HUES64 (cell line): ENCODE data around the gene PIAS4.
"Not testable (repeated sequence)": the region's sequence is repeated elsewhere in the genome, so short reads cannot be mapped to it uniquely, and the experiment has no call there.

Experiments used
- H3K27ac ChIP-seq: 2 replicates; pipeline ENCODE4 v1.7.0; 2013; ENCODE audit warnings: low read depth, low read length, inconsistent platforms
- H3K27me3 ChIP-seq: 2 replicates; pipeline ENCODE4 v1.6.1; 2013; ENCODE audit warnings: mild to moderate bottlenecking, low read length; ENCODE audit not compliant: insufficient read depth
- H3K36me3 ChIP-seq: 2 replicates; pipeline ENCODE4 v1.6.1; 2013; ENCODE audit warnings: mild to moderate bottlenecking, low read length; ENCODE audit not compliant: insufficient read depth
- H3K4me1 ChIP-seq: 2 replicates; pipeline ENCODE4 v1.6.1; 2013; ENCODE audit warnings: mild to moderate bottlenecking, low read length, moderate library complexity; ENCODE audit not compliant: insufficient read depth
- H3K4me3 ChIP-seq: 2 replicates; pipeline ENCODE4 v1.5.1; 2013; ENCODE audit warnings: mild to moderate bottlenecking, low read length, moderate library complexity
- H3K9ac ChIP-seq: 2 replicates; pipeline ENCODE4 v1.6.1; 2013; ENCODE audit warnings: mild to moderate bottlenecking, low read depth, low read length
- H3K9me3 ChIP-seq: 2 replicates; pipeline ENCODE4 v1.6.1; 2013; ENCODE audit warnings: low read depth, low read length; ENCODE audit not compliant: insufficient read depth
- WGBS: fragments of 150-250, 120-280 bp; methylation state at CpG from one replicate; pipeline ENCODE4 v1.1.7; 2013; ENCODE audit warnings: missing lambda C conversion rate; 5-methylcytosine and 5-hydroxymethylcytosine counted together

PIAS4 gene

DNA sequence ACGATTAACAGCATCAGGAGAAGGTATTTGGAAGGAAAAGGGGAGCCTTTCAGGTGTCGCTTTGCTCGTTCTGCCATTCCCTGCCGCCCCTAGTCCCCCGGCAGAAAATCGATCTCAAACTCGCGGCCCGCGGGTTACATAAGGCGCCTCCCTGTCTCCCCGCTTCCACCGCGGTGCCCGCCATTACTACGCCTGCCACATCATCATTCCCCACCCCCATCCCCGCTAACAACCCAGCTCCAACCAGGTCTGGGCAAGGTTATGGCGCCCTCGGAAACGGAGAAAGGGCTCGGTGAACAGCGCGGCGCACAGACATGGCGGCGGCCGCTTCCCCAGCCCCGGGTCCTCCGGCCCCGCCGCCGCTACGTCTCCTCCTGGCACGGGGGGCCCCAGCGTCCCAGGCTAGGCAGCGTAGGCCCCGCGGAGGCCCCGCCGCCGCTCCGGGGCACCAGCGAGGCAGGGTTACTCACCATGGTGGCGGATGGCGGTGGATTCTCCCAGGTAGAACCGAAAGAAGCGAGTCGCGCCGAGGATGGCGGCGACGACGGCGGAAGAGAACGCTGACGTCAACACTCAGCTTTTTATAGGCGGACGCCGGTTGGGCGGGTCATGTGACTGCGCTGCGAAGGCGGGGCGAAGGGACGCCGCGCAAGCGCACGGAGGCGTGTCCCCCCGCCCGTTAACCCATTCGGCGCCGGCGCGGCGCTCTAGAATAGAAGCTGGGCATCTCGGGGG is 22.5 kb upstream of the PIAS4 start, which contains the start of gene EEF2:
TSS of gene EEF2 (minus strand) at position 556 of the 735 bp plus-strand sequence. CDS start at position 473, 83 bp downstream.
- peaks cover 47% of the 10 kb centered on the region for H3K36me3 ChIP-seq

DNA sequence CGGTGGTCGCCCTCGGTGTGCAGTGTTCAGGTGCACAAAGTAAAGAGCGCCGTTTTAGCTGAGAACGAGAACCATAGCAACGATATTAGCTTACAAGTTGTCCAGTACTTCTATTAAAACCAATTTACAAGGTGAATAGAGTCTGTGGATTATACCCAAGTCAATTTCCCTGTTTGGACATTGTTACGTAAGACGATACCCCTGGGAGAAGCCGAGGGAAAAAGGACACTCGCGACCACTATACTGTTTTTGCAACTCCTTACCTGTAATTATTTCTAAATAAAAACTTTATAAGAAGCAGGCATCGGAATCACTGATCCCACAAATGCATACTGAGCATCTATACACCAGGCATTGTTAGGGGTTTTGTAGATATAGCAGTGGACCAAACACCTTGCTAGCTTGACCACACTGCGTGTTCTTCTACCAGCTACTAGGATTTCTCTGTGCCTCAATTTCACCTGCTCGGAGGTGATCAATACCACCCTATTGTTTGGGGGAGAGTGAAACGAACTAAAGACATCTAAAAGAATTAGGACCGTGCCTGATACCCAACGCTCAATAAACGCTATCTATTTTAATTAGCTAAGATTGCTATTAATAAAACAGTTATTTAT is 21.8 kb upstream of the PIAS4 start:
- Histone ChIP-seq H3K27ac (no peak overlapping the region; the same call in 1 of the 2 replicates), H3K4me3 (peak overlapping the region; percentile 100), H3K36me3 (peaks cover 40% of the 10 kb centered on the region), H3K4me1 (peaks cover 18% of the 10 kb centered on the region), H3K9me3 (no peaks in the 10 kb centered on the region), H3K27me3 (no peaks in the 10 kb centered on the region), H3K9ac (no peak overlapping the region)
- 4% methylated on average over 13 of the region's 19 CpGs for WGBS

More for the DNA sequence above, 22.5 kb upstream of the PIAS4 start, which contains the start of gene EEF2:
- Histone ChIP-seq H3K27ac (peak within 1 kb of the TSS; percentile 95), H3K9ac (peak within 1 kb of the TSS; percentile 100), H3K27me3 (no peaks in the 10 kb centered on the region), H3K9me3 (no peaks in the 10 kb centered on the region), H3K4me3 (peak within 1 kb of the TSS; percentile 100), H3K4me1 (peaks cover 18% of the 10 kb centered on the region)
- under 1% methylated on average over 80 of the region's 80 CpGs for WGBS

DNA sequence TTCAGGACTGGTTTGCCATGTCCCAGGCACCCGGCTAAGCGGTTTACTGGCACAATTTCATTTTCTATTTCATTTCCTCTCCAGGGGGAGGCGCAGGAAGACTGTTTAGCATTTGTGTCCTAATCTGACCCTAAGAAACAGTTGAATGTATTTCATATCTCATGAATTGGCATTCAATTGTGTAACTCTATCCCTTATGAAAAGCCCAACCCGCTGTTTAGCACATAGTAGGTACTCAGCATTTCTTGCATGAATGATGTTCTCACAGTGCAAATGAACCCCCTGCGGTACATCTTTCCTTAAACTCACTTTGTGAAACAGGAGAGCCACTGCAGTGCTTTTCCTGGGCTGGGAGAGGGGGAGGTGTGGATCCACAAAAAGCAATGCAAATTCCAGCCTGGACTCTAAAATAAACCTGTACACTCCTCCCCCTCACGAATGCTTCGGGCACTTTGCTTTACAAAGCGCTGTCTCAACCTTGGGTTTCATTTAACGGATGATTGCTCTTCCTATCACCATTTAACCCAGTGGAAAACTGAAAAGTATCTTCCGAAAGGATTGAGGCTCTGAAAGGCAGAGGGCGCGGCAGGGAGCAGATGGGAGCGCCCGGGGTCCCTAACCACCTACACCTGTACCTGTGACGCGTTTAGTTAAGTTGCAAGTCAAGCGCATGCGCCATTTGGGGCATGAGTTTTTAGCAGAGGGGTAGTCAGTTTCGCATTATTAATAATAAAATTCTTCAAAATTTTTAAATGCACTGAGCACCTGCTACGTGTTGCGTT is 21.1 kb upstream of the PIAS4 start:
- H3K27ac ChIP-seq = peak overlapping the region; percentile 79; the same call in 1 of the 2 replicates
- H3K27me3 ChIP-seq = no peaks in the 10 kb centered on the region
- peak overlapping the region; percentile 100 for H3K4me3 ChIP-seq
- H3K9ac ChIP-seq = peak overlapping the region; percentile 20; the same call in 1 of the 2 replicates
- H3K36me3 ChIP-seq = peaks cover 33% of the 10 kb centered on the region
- no peaks in the 10 kb centered on the region for H3K9me3 ChIP-seq
- WGBS = 3% methylated on average over 19 of the region's 21 CpGs
- peaks cover 18% of the 10 kb centered on the region for H3K4me1 ChIP-seq

DNA sequence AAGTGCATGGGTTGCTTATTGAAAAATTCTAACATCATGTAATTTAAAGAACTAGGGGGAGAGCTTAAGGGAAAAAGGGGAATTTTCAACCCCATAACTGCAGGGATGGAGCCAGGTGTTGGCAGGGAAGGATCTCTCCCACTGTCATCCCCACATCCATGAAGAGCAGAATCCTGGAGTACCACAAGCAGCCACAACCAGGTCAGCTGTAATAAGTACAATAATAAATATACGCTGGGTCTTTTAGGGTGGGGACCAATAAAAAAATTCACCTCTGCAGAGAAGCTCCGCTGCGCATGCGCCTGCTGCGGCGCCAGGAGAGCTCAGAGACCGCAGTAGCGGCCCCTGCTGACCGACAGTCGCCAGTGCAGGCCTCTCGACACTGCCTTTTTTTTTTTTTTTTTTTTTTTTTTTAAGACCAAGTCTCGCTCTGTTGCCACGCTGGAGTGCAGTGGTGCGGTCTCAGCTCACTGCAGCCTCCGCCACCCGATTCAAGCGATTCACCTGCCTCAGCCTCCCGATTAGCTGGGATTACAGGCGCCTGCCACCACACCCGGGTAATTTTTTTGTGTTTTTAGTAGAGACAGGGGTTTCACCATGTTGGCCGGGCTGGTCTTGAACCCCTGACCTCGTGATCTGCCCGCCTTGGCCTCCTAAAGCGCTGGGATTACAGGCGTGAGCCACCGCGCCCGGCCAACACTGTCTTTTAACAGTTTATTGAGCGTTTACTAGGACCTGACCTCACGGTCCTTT is 19.7 kb upstream of the PIAS4 start:
- no peaks in the 10 kb centered on the region for H3K9me3 ChIP-seq
- 0 out of 2 replicates have a peak overlapping the region, but pooled peaks have one; percentile 17 for H3K9ac ChIP-seq
- peaks cover 18% of the 10 kb centered on the region for H3K4me1 ChIP-seq
- H3K4me3 ChIP-seq = peak overlapping the region; percentile 100
- no peak overlapping the region for H3K27ac ChIP-seq
- WGBS = 16% methylated on average over 30 of the region's 30 CpGs
- peaks cover 20% of the 10 kb centered on the region for H3K36me3 ChIP-seq
- H3K27me3 ChIP-seq = no peaks in the 10 kb centered on the region

DNA sequence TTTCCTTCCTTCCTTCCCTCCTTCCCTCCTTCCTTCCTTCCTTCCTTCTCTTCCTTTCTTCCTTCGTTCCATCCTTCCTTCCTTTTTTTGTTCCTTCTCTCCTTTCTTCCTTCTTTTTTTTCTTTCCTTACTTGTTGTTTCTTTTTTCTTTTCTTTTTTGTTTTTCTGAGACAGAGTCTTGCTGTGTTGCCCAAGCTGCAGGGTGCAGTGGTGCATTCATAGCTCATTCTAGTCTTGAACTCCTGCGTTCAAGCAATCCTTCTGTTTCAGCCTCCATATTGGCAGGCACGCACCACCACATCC is 16.8 kb upstream of the PIAS4 start:
- H3K4me1 ChIP-seq = peaks cover 9% of the 10 kb centered on the region
- no peaks in the 10 kb centered on the region for H3K9me3 ChIP-seq
- H3K36me3 ChIP-seq = no peaks in the 10 kb centered on the region
- H3K27me3 ChIP-seq = no peaks in the 10 kb centered on the region
- no peak overlapping the region for H3K4me3 ChIP-seq
- 94% methylated on average over 3 of the region's 3 CpGs for WGBS
- H3K27ac ChIP-seq = no peak overlapping the region
- H3K9ac ChIP-seq = no peak overlapping the region

DNA sequence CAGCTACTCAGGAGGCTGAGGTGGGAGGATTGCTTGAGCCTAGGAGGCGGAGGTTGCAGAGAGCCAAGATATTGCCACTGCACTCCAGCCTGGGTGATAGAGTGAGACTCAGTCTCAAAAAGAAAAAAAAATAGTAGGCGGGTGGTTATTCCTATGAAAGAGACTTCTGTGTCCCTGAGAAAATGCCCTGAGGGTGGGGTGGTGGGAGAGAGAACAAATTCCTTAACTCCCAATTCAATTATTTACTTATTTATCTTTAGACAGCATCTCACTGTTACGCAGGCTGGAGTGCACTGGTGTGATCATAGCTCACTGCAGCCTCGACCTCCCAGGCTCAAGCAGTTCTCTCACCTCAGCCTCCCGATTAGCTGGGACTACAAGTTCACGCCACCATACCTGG is 11.9 kb upstream of the PIAS4 start:
- no peaks in the 10 kb centered on the region for H3K4me1 ChIP-seq
- H3K9me3 ChIP-seq = no peaks in the 10 kb centered on the region
- no peak overlapping the region for H3K4me3 ChIP-seq
- no peaks in the 10 kb centered on the region for H3K36me3 ChIP-seq
- H3K27ac ChIP-seq = no peak overlapping the region
- no peak overlapping the region for H3K9ac ChIP-seq
- 88% methylated on average over 6 of the region's 6 CpGs for WGBS
- H3K27me3 ChIP-seq = no peaks in the 10 kb centered on the region

DNA sequence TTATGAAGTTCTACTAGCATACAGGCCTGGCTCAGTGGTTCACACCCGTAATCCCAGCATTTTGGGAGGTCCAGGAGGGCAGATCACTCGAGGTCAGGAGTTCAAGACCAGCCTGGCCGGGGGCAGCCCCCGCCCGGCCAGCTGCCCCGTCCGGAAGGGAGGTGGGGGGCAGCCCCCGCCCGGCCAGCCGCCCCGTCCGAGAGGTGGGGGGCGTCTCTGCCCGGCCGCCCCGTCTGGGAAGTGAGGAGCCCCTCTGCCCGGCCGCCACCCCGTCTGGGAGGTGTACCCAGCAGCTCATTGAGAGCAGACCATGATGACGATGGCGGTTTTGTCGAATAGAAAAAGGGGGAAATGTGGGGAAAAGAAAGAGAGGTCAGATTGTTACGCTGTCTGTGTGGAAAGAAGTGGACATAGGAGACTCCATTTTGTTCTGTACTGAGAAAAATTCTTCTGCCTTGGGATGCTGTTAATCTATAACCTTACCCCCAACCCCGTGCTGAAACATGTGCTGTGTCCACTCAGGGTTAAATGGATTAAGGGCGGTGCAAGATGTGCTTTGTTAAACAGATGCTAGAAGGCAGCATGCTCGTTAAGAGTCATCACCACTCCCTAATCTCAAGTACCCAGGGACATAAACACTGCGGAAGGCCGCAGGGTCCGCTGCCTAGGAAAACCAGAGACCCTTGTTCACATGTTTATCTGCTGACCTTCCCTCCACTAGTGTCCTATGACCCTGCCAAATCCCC is 8.7 kb upstream of the PIAS4 start:
- not testable (repeated sequence) for H3K9ac ChIP-seq, H3K4me3 ChIP-seq, H3K9me3 ChIP-seq, H3K27ac ChIP-seq, H3K27me3 ChIP-seq, H3K36me3 ChIP-seq, H3K4me1 ChIP-seq
- 92% methylated on average over 28 of the region's 29 CpGs for WGBS

DNA sequence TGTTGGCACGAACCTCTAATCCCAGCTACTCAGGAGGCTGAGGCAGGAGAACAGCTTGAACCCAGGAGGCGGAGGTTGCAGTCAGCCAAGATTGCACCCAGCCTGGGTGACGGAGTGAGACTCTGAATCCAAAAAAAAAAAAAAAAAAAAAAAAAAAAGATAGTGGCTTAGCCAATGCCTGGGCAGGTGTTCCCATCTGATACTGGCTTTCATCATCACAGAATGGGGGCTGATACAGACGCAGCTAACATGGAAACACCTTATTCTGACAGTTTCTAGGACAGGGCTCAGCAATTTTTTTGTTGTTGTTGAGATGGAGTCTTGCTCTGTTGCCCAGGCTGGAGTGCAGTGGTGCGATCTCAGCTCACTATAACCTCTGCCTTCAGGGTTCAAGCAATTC is 6.7 kb upstream of the PIAS4 start:
- H3K4me1 ChIP-seq, H3K36me3 ChIP-seq, H3K27ac ChIP-seq, H3K4me3 ChIP-seq, H3K27me3 ChIP-seq, H3K9ac ChIP-seq, H3K9me3 ChIP-seq: not testable (repeated sequence)
- 93% methylated on average over 5 of the region's 5 CpGs for WGBS

DNA sequence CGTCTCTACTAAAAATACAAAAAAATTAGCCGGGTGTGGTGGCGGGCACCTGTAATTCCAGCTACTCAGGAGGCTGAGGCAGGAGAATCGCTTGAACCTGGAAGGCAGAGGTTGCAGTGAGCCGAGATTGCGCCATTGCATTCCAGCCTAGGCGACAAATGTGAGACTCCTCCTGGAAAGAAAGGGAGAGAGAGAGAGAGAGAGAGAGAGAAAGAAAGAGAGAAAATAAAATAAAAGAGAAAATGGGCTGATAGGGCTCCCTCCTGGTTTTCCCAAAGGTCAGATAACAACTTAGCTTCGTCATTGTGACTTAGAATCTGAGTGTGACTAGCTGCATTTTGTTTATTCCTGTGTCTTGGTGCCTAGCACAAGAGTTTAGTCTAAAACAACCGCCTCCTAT is 2.1 kb upstream of the PIAS4 start:
- not testable (repeated sequence) for H3K4me3 ChIP-seq, H3K27me3 ChIP-seq, H3K9ac ChIP-seq, H3K27ac ChIP-seq, H3K9me3 ChIP-seq, H3K36me3 ChIP-seq, H3K4me1 ChIP-seq
- WGBS = 93% methylated on average over 9 of the region's 9 CpGs

DNA sequence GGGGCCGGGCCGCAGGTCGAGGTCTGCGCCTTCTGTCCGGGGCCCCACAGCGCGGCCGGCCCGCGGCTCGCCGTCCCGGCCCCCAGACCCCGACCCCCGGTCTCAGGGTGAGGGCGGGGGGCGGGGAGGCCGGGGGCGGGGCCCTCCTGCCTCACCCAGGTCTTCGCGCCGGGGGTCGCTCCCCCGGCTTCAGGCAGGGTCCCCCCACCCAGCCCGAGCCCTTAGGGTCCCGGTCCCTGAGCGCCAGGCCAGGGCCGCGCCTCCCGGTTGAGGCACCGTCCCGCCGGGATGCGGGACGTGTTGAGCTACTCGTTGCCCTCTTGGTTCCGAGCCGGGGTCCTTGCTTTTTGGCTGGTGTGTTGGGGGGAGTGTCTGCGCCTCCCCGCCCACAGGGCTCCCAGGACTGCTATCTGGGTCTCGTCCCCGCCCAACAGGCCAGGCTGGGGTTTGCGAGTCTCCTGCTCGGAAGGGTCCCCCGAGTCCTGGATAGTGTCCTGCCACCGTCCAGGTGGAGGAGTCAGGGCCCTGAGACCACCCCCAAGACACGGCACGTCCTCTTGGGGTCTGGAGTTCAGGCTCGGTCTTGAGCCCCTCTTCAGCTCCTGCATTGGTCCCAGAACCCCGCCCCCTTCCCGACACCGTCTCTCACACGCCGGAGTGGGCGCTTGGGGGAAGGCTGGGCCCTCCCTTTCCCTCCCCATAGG is 452 bp downstream of the PIAS4 start:
- Histone ChIP-seq H3K9ac (peak overlapping the region; percentile 78), H3K27me3 (no peaks in the 10 kb centered on the region), H3K9me3 (no peaks in the 10 kb centered on the region), H3K27ac (peak overlapping the region; percentile 49), H3K36me3 (peaks cover 17% of the 10 kb centered on the region), H3K4me1 (peaks cover 5% of the 10 kb centered on the region), H3K4me3 (peak overlapping the region; percentile 80)
- WGBS = under 1% methylated on average over 52 of the region's 55 CpGs
